ENCODE data around the gene CNTFR. TPM values are rescaled to one million over a fixed set of nuclear protein-coding genes. Genes with fewer than 3 reads are reported as not detected.

The CNTFR gene
- total RNA-seq, 1 experiment from 2014 or later: 0.39 TPM

DNA sequence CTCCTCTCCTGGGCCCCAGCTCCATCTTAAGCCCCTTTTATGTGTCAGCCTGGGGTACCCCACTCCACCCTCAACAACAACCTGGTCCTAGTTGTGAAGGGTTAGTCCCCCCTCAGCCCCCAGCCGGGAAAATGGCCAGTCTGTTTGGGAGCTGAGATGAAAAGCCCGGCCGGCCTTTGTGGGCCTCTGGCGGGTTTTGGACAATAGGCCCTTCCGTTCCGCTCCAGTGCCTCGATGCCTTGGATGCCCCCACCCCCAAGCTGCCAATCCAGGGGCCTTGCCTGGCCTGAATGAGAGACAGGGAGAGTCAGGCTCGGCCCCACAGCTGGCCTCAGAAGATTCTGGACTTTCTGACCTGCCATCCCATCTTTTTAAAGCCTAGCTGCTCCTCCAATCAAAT lies 9.2 kb downstream of the CNTFR start:
- no peak overlapping the region for H3K4me3 Mint-ChIP-seq (ENCODE audit: unreplicated experiment)
- H3K27ac Mint-ChIP-seq (ENCODE audit: unreplicated experiment): no peak overlapping the region
- ChIA-PET POLR2A (no interaction called here), CTCF (interaction anchor here (0.8 to 1.0 kb wide), 2 partner anchors 11 to 18 kb away, joined by 3 to 4 read pairs; no protein-coding TSS in a partner anchor)
- DNase-seq: no peak
- intact Hi-C loops (cut with micrococcal nuclease; ENCODE audit: unreplicated experiment): no loop called here
- Histone ChIP-seq H3K36me3 (ENCODE audit: control insufficient read depth, insufficient read depth, low read length) (no peaks in the 10 kb centered on the region), H3K4me1 (no peaks in the 10 kb centered on the region), H3K4me3 (ENCODE audit: low read depth, low read length) (no peak overlapping the region), H3K9me3 (no peaks in the 10 kb centered on the region), H3K27me3 (replicated peaks; ENCODE audit: control insufficient read depth, insufficient read depth, low read length) (peaks cover 1% of the 10 kb centered on the region)
- peaks cover 14% of the 10 kb centered on the region for H3K27me3 Mint-ChIP-seq (ENCODE audit: insufficient read depth, unreplicated experiment)
- BruUV-seq (replicated peaks): no TSS peak
- H3K4me1 Mint-ChIP-seq (ENCODE audit: low read depth, unreplicated experiment): no peaks in the 10 kb centered on the region
- H3K9me3 Mint-ChIP-seq (ENCODE audit: unreplicated experiment): no peaks in the 10 kb centered on the region
- TF ChIP-seq, protein P1, sequence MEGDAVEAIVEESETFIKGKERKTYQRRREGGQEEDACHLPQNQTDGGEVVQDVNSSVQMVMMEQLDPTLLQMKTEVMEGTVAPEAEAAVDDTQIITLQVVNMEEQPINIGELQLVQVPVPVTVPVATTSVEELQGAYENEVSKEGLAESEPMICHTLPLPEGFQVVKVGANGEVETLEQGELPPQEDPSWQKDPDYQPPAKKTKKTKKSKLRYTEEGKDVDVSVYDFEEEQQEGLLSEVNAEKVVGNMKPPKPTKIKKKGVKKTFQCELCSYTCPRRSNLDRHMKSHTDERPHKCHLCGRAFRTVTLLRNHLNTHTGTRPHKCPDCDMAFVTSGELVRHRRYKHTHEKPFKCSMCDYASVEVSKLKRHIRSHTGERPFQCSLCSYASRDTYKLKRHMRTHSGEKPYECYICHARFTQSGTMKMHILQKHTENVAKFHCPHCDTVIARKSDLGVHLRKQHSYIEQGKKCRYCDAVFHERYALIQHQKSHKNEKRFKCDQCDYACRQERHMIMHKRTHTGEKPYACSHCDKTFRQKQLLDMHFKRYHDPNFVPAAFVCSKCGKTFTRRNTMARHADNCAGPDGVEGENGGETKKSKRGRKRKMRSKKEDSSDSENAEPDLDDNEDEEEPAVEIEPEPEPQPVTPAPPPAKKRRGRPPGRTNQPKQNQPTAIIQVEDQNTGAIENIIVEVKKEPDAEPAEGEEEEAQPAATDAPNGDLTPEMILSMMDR (IDR thresholded peaks at IDR 0.05; ENCODE audit: insufficient read depth in 1 of 2, low read depth in 1 of 2, low read length in 1 of 2, severe bottlenecking in 1 of 2, unreplicated experiment in 1 of 2): no peak
- H3K36me3 Mint-ChIP-seq (ENCODE audit: insufficient read depth, unreplicated experiment): no peaks in the 10 kb centered on the region

DNA sequence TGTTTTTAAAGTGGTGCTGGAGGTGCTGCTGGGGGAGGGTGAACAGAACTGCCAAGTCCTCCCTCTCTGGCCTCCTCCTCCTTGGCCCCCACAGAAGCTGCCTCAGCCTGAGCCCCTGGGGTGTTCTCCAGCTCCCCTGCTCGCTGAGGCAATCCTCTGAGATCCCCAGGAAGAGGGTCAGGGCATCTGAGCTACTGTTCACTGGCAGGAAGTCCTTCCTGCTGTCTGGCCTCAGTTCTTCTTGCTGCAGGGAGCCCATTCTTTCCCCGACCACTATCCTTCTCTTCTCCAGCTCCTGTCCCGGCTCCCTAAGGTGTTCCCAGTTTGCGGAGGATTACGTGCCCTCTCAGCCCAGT lies 9.7 kb downstream of the CNTFR start:
- POLR2A ChIA-PET: no interaction called here
- H3K9me3 Mint-ChIP-seq (ENCODE audit: unreplicated experiment): no peaks in the 10 kb centered on the region

DNA sequence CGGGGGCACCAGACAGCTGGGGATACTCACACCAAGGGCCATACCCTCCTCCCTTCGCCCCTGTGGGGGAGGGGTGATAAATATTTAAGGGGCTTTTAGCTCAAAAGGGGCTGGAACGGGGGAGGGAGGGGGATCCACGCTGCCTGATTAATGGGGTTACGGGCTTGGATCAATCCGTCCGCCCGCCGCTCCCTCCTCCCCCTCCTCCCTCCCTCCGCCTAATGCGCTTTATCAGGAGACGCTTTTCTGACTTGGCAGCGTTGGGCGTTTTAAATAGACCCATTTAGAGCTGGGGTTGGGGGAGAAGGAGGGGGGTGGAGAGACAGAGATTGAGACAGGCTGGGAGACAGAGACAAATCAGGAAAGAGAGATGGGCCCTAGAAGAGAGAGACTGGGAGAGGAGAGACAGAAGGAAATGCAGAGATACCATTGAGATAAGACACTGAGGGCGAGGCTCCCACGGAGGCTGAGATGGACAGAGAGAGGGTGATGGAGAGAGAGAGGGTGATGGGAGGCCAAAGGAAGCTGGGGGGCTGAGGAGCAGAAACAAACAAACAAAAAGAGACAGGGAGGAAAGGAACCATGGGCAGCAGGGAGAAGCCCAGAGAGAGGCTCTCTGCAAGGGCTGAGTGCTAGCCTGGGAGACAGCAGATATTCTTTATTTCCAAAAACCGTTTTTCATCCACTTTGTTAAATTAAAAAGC lies 10.3 kb downstream of the CNTFR start:
- Histone ChIP-seq H3K4me3 (ENCODE audit: low read depth, low read length) (no peak overlapping the region), H3K4me1 (no peaks in the 10 kb centered on the region), H3K27me3 (replicated peaks; ENCODE audit: control insufficient read depth, insufficient read depth, low read length) (no peaks in the 10 kb centered on the region; the same call in 1 of the 2 replicates), H3K9me3 (no peaks in the 10 kb centered on the region), H3K36me3 (ENCODE audit: control insufficient read depth, insufficient read depth, low read length) (no peaks in the 10 kb centered on the region)
- intact Hi-C loops (cut with micrococcal nuclease; ENCODE audit: unreplicated experiment): no loop called here
- ChIA-PET POLR2A (no interaction called here), CTCF (interaction anchor here (0.6 kb wide), 1 partner anchor 149 kb away, joined by 8 read pairs; no protein-coding TSS in a partner anchor)
- H3K27ac Mint-ChIP-seq (ENCODE audit: unreplicated experiment): no peak overlapping the region
- TF ChIP-seq, protein P1 (IDR thresholded peaks at IDR 0.05; ENCODE audit: insufficient read depth in 1 of 2, low read depth in 1 of 2, low read length in 1 of 2, severe bottlenecking in 1 of 2, unreplicated experiment in 1 of 2): no peak
- no peaks in the 10 kb centered on the region for H3K36me3 Mint-ChIP-seq (ENCODE audit: insufficient read depth, unreplicated experiment)
- H3K27me3 Mint-ChIP-seq (ENCODE audit: insufficient read depth, unreplicated experiment): peaks cover 13% of the 10 kb centered on the region
- no peak overlapping the region for H3K4me3 Mint-ChIP-seq (ENCODE audit: unreplicated experiment)
- no TSS peak for BruUV-seq (replicated peaks)
- no peaks in the 10 kb centered on the region for H3K9me3 Mint-ChIP-seq (ENCODE audit: unreplicated experiment)
- no peak for DNase-seq
- H3K4me1 Mint-ChIP-seq (ENCODE audit: low read depth, unreplicated experiment): no peaks in the 10 kb centered on the region

More for the DNA sequence above, 9.7 kb downstream of the CNTFR start:
- no peak for DNase-seq
- H3K27me3 ChIP-seq (replicated peaks; ENCODE audit: control insufficient read depth, insufficient read depth, low read length): peaks cover 1% of the 10 kb centered on the region
- TF ChIP-seq, protein P1 (IDR thresholded peaks at IDR 0.05; ENCODE audit: insufficient read depth in 1 of 2, low read depth in 1 of 2, low read length in 1 of 2, severe bottlenecking in 1 of 2, unreplicated experiment in 1 of 2): no peak
- no TSS peak for BruUV-seq (replicated peaks)
- no peaks in the 10 kb centered on the region for H3K36me3 ChIP-seq (ENCODE audit: control insufficient read depth, insufficient read depth, low read length)
- Mint-ChIP-seq H3K27ac (ENCODE audit: unreplicated experiment) (no peak overlapping the region), H3K4me3 (ENCODE audit: unreplicated experiment) (no peak overlapping the region), H3K36me3 (ENCODE audit: insufficient read depth, unreplicated experiment) (no peaks in the 10 kb centered on the region), H3K27me3 (ENCODE audit: insufficient read depth, unreplicated experiment) (peaks cover 14% of the 10 kb centered on the region), H3K4me1 (ENCODE audit: low read depth, unreplicated experiment) (no peaks in the 10 kb centered on the region)
- intact Hi-C loops (cut with micrococcal nuclease; ENCODE audit: unreplicated experiment): no loop called here
- H3K4me1 ChIP-seq: no peaks in the 10 kb centered on the region
- CTCF ChIA-PET: interaction anchor here (0.6 to 0.8 kb wide), 2 partner anchors 12 to 150 kb away, joined by 4 to 8 read pairs; no protein-coding TSS in a partner anchor
- H3K4me3 ChIP-seq (ENCODE audit: low read depth, low read length): no peak overlapping the region
- no peaks in the 10 kb centered on the region for H3K9me3 ChIP-seq

Measured in Caco-2 (cell line).